Non-pigmented ciliary epithelial cell (primary cell): ENCODE measurements around the gene DAP3.
A peak's percentile ranks its signal among the peaks of the same experiment; 100 is the strongest.
"Not testable (repeated sequence)": the region's sequence is repeated elsewhere in the genome, so short reads cannot be mapped to it uniquely, and the experiment has no call there.

Source experiments
- DNase-seq: peaks from one replicate; pipeline ENCODE4 v3.0.0-alpha.2; 2010; ENCODE audit warnings: low read depth

Gene DAP3

GRCh38 chr1:155687705-155688323, 1.1 kb upstream of the DAP3 start:
- DNase-seq = not testable (repeated sequence)

- DNase-seq = peak; percentile 37
Measured at GRCh38 chr1:155688324-155689080, 389 bp upstream of the DAP3 start, which contains the start of gene YY1AP1. Gene YY1AP1, minus strand, starts transcription at chr1:155688774. Its CDS starts 8,338 bp downstream, at chr1:155680436.

GRCh38 chr1:155691992-155692528, 3.2 kb downstream of the DAP3 start:
- DNase-seq = no peak

GRCh38 chr1:155694167-155694566, 5.3 kb downstream of the DAP3 start:
- DNase-seq = no peak

GRCh38 chr1:155695072-155695471, 6.2 kb downstream of the DAP3 start:
- no peak for DNase-seq

- DNase-seq = no peak
Measured at GRCh38 chr1:155695608-155696007, 6.7 kb downstream of the DAP3 start.

- no peak for DNase-seq
Measured at GRCh38 chr1:155696524-155696923, 7.6 kb downstream of the DAP3 start.

GRCh38 chr1:155697046-155697445, 8.2 kb downstream of the DAP3 start:
- DNase-seq = no peak

GRCh38 chr1:155697616-155698015, 8.7 kb downstream of the DAP3 start:
- not testable (repeated sequence) for DNase-seq

GRCh38 chr1:155698382-155699038, 9.6 kb downstream of the DAP3 start:
- DNase-seq = peak; percentile 9

- not testable (repeated sequence) for DNase-seq
Measured at GRCh38 chr1:155699062-155699461, 10.2 kb downstream of the DAP3 start.

GRCh38 chr1:155701675-155702074, 12.8 kb downstream of the DAP3 start:
- not testable (repeated sequence) for DNase-seq

- DNase-seq = no peak
Measured at GRCh38 chr1:155703216-155703615, 14.3 kb downstream of the DAP3 start.

GRCh38 chr1:155704414-155704813, 15.5 kb downstream of the DAP3 start:
- DNase-seq = not testable (repeated sequence)

- peak; percentile 31 for DNase-seq
Measured at GRCh38 chr1:155706139-155706538, 17.2 kb downstream of the DAP3 start.

GRCh38 chr1:155709391-155709790, 20.5 kb downstream of the DAP3 start:
- DNase-seq = no peak

GRCh38 chr1:155711457-155711856, 22.6 kb downstream of the DAP3 start:
- DNase-seq = not testable (repeated sequence)

GRCh38 chr1:155712636-155713035, 23.7 kb downstream of the DAP3 start:
- DNase-seq = not testable (repeated sequence)

GRCh38 chr1:155713075-155713474, 24.2 kb downstream of the DAP3 start:
- DNase-seq = no peak

- not testable (repeated sequence) for DNase-seq
Measured at GRCh38 chr1:155715056-155715455, 26.2 kb downstream of the DAP3 start.

GRCh38 chr1:155715777-155716176, 26.9 kb downstream of the DAP3 start:
- DNase-seq = no peak

GRCh38 chr1:155717041-155717440, 28.1 kb downstream of the DAP3 start:
- DNase-seq = no peak
